Measurements from ENCODE around the gene PDE4B. TPM values are rescaled to one million over a fixed set of nuclear protein-coding genes. Genes with fewer than 3 reads are reported as not detected.
"Not testable (repeated sequence)": the region's sequence is repeated elsewhere in the genome, so short reads cannot be mapped to it uniquely, and the experiment has no call there.

PDE4B gene
- total RNA-seq, 2 donors from 2014 or later, result 4.3 to 18.0 TPM

GRCh38 chr1:65850281-65850680, 57.6 kb downstream of the PDE4B start:
- Mint-ChIP-seq H3K4me1 (no peaks in the 10 kb centered on the region), H3K27me3 (ENCODE audit: insufficient read depth) (no peaks in the 10 kb centered on the region), H3K9me3 (peaks cover 8% of the 10 kb centered on the region), H3K36me3 (ENCODE audit: low read depth) (no peaks in the 10 kb centered on the region), H3K27ac (no peak overlapping the region), H3K4me3 (no peak overlapping the region)
- no peak overlapping the region for H3K4me3 ChIP-seq (ENCODE audit: low read length)
- no peaks in the 10 kb centered on the region for H3K36me3 ChIP-seq (ENCODE audit: control insufficient read depth, insufficient read depth, low read length)
- no peak overlapping the region for H3K27ac ChIP-seq (ENCODE audit: low read depth, low read length)
- TF ChIP-seq CTCF (conservative IDR thresholded peaks at IDR 0.05), result no peak
- DNase-seq, result no peak
- no peaks in the 10 kb centered on the region for H3K27me3 ChIP-seq (ENCODE audit: control insufficient read depth, insufficient read depth, low read length, poor library complexity, severe bottlenecking)
- no peaks in the 10 kb centered on the region for H3K9me3 ChIP-seq (ENCODE audit: control insufficient read depth, low read length)
- no peak overlapping the region for H3K9ac ChIP-seq (ENCODE audit: extremely low read depth, low read length, poor library complexity, severe bottlenecking)
- 88% methylated on average over 2 of the region's 2 CpGs; no CpG with 5 or more reads in 1 of the 2 experiments for WGBS, 2 experiments (ENCODE audit: insufficient coverage in 1 of 2, insufficient read length in 1 of 2)
- no peaks in the 10 kb centered on the region for H3K4me1 ChIP-seq (ENCODE audit: control insufficient read depth, insufficient read depth, low read length)

- not testable (repeated sequence) for H3K36me3 ChIP-seq (ENCODE audit: control insufficient read depth, insufficient read depth, low read length); H3K4me1 ChIP-seq (ENCODE audit: control insufficient read depth, insufficient read depth, low read length); H3K4me3 ChIP-seq (ENCODE audit: low read length); H3K27me3 Mint-ChIP-seq (ENCODE audit: insufficient read depth); H3K36me3 Mint-ChIP-seq (ENCODE audit: low read depth); H3K9me3 Mint-ChIP-seq; H3K27ac Mint-ChIP-seq; H3K9me3 ChIP-seq (ENCODE audit: control insufficient read depth, low read length); DNase-seq; H3K4me1 Mint-ChIP-seq; H3K27ac ChIP-seq (ENCODE audit: low read depth, low read length); H3K4me3 Mint-ChIP-seq; H3K27me3 ChIP-seq (ENCODE audit: control insufficient read depth, insufficient read depth, low read length, poor library complexity, severe bottlenecking); H3K9ac ChIP-seq (ENCODE audit: extremely low read depth, low read length, poor library complexity, severe bottlenecking)
- 85 to 87% methylated on average over 2 to 3 of the region's 3 CpGs for WGBS, 2 experiments (ENCODE audit: insufficient coverage in 1 of 2, insufficient read length in 1 of 2)
Measured at GRCh38 chr1:65856591-65856990, 63.9 kb downstream of the PDE4B start.

- Mint-ChIP-seq H3K36me3 (ENCODE audit: low read depth) (no peaks in the 10 kb centered on the region), H3K9me3 (no peaks in the 10 kb centered on the region), H3K27me3 (ENCODE audit: insufficient read depth) (no peaks in the 10 kb centered on the region), H3K27ac (no peak overlapping the region), H3K4me1 (no peaks in the 10 kb centered on the region), H3K4me3 (no peak overlapping the region)
- no peaks in the 10 kb centered on the region for H3K27me3 ChIP-seq (ENCODE audit: control insufficient read depth, insufficient read depth, low read length, poor library complexity, severe bottlenecking)
- H3K9ac ChIP-seq (ENCODE audit: extremely low read depth, low read length, poor library complexity, severe bottlenecking), result no peak overlapping the region
- no peak overlapping the region for H3K4me3 ChIP-seq (ENCODE audit: low read length)
- H3K36me3 ChIP-seq (ENCODE audit: control insufficient read depth, insufficient read depth, low read length), result no peaks in the 10 kb centered on the region
- WGBS, 2 experiments (ENCODE audit: insufficient coverage in 1 of 2, insufficient read length in 1 of 2), result 83 to 89% methylated on average over 1 of the region's 1 CpG
- no peak for DNase-seq
- TF ChIP-seq CTCF (conservative IDR thresholded peaks at IDR 0.05), result no peak
- no peak overlapping the region for H3K27ac ChIP-seq (ENCODE audit: low read depth, low read length)
- no peaks in the 10 kb centered on the region for H3K9me3 ChIP-seq (ENCODE audit: control insufficient read depth, low read length)
- H3K4me1 ChIP-seq (ENCODE audit: control insufficient read depth, insufficient read depth, low read length), result no peaks in the 10 kb centered on the region
Measured at GRCh38 chr1:65866439-65866838, 73.7 kb downstream of the PDE4B start.

- H3K9me3 ChIP-seq (ENCODE audit: control insufficient read depth, low read length), result no peaks in the 10 kb centered on the region
- Mint-ChIP-seq H3K27me3 (ENCODE audit: insufficient read depth) (no peaks in the 10 kb centered on the region), H3K36me3 (ENCODE audit: low read depth) (no peaks in the 10 kb centered on the region), H3K4me3 (no peak overlapping the region), H3K4me1 (peaks cover 4% of the 10 kb centered on the region), H3K9me3 (peaks cover 5% of the 10 kb centered on the region), H3K27ac (no peak overlapping the region)
- H3K27me3 ChIP-seq (ENCODE audit: control insufficient read depth, insufficient read depth, low read length, poor library complexity, severe bottlenecking), result no peaks in the 10 kb centered on the region
- no peak overlapping the region for H3K4me3 ChIP-seq (ENCODE audit: low read length)
- no peak for DNase-seq
- 77% methylated on average over 2 of the region's 2 CpGs; no CpG with 5 or more reads in 1 of the 2 experiments for WGBS, 2 experiments (ENCODE audit: insufficient coverage in 1 of 2, insufficient read length in 1 of 2)
- H3K9ac ChIP-seq (ENCODE audit: extremely low read depth, low read length, poor library complexity, severe bottlenecking), result no peak overlapping the region
- H3K36me3 ChIP-seq (ENCODE audit: control insufficient read depth, insufficient read depth, low read length), result no peaks in the 10 kb centered on the region
- no peak for TF ChIP-seq CTCF (conservative IDR thresholded peaks at IDR 0.05)
- H3K4me1 ChIP-seq (ENCODE audit: control insufficient read depth, insufficient read depth, low read length), result peaks cover 2% of the 10 kb centered on the region
- no peak overlapping the region for H3K27ac ChIP-seq (ENCODE audit: low read depth, low read length)
Measured at GRCh38 chr1:65872301-65872700, 79.6 kb downstream of the PDE4B start.

- 84 to 89% methylated on average over 3 of the region's 3 CpGs for WGBS, 2 experiments (ENCODE audit: insufficient coverage in 1 of 2, insufficient read length in 1 of 2)
- not testable (repeated sequence) for H3K4me3 Mint-ChIP-seq; H3K36me3 Mint-ChIP-seq (ENCODE audit: low read depth)
Measured at GRCh38 chr1:65878342-65878741, 85.6 kb downstream of the PDE4B start.

More at GRCh38 chr1:65878342-65878741, 85.6 kb downstream of the PDE4B start:
- not testable (repeated sequence) for H3K4me1 Mint-ChIP-seq; H3K27ac Mint-ChIP-seq; H3K27ac ChIP-seq (ENCODE audit: low read depth, low read length); H3K9ac ChIP-seq (ENCODE audit: extremely low read depth, low read length, poor library complexity, severe bottlenecking); H3K4me3 ChIP-seq (ENCODE audit: low read length); H3K27me3 ChIP-seq (ENCODE audit: control insufficient read depth, insufficient read depth, low read length, poor library complexity, severe bottlenecking); DNase-seq; H3K36me3 ChIP-seq (ENCODE audit: control insufficient read depth, insufficient read depth, low read length); H3K9me3 ChIP-seq (ENCODE audit: control insufficient read depth, low read length); H3K27me3 Mint-ChIP-seq (ENCODE audit: insufficient read depth); H3K4me1 ChIP-seq (ENCODE audit: control insufficient read depth, insufficient read depth, low read length)
- H3K9me3 Mint-ChIP-seq, result peaks cover 12% of the 10 kb centered on the region

Measured in endodermal cell (in vitro differentiated cells).